ENCODE measurements around the gene IL1R1. TPM values are rescaled to one million over a fixed set of nuclear protein-coding genes. Genes with fewer than 3 reads are reported as not detected.

IL1R1 gene
- total RNA-seq, 1 donor from 2014 or later: 0.52 TPM

DNA sequence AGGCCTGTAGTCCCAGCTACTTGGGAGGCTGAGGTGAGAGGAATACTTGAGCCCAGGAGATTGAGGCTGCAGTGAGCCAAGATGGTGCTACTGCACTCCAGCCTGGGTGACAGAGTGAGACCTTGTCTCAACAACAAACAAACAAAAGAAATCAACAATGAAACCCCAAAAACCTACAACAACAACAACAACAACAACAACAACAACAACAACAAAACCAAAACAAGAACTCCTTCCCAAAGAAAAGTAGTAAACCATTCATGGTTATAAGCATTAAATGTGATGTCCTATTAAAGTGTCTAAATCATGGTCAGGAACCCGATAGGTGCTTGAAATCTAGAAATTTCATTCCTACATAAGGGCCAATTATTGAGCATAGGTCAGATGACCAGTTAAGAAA is 13.5 kb upstream of the IL1R1 start:
- DNase-seq (ENCODE audit: low spot score): no peak
- Mint-ChIP-seq H3K36me3 (ENCODE audit: low read depth) (no peaks in the 10 kb centered on the region), H3K9me3 (peaks cover 22% of the 10 kb centered on the region), H3K4me1 (ENCODE audit: low read depth) (peaks cover 13% of the 10 kb centered on the region), H3K27ac (no peak overlapping the region), H3K27me3 (ENCODE audit: low read depth) (peaks cover 22% of the 10 kb centered on the region), H3K4me3 (ENCODE audit: low read depth) (no peak overlapping the region)
- intact Hi-C loops (cut with micrococcal nuclease): loop anchor here (5.0 kb wide), 1 partner anchor 238 kb away; no protein-coding TSS in a partner anchor

DNA sequence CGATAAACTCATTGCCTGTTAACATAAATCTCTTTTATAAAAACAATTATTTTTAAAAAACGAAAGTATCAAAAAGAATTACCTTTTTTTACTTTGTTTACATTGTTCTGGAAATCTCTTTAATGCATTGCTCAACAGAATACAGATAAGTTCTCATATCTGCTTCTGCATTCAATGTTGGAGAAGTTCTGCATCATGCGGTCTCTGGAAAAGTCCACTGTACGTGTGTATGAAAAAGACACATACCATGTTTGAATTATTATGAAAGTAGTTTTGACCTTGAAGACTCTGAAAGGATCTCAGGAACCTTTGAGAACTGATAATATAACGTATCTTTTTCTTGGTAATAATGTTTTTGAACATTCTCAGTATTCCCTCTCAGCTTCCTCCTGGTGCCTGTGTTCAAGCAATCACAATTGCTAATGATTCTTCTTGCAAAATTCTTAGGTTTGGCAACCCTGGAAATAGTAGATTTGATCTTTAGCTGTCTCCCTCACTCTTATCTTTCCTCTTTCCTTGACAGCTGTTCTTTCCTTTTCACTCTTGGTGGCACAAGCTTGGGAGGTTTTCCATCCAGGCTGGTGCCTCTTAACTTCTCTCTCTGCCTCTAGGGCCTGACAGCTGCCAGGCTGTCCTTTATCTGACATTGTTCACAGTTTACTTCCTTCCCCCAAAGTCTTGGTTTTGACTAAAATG is 12.4 kb upstream of the IL1R1 start:
- Mint-ChIP-seq H3K4me3 (ENCODE audit: low read depth) (no peak overlapping the region), H3K27me3 (ENCODE audit: low read depth) (peaks cover 23% of the 10 kb centered on the region), H3K9me3 (peaks cover 22% of the 10 kb centered on the region), H3K4me1 (ENCODE audit: low read depth) (peaks cover 13% of the 10 kb centered on the region), H3K36me3 (ENCODE audit: low read depth) (no peaks in the 10 kb centered on the region), H3K27ac (no peak overlapping the region)
- DNase-seq (ENCODE audit: low spot score): no peak
- intact Hi-C loops (cut with micrococcal nuclease): loop anchor here (5.0 kb wide), 1 partner anchor 237 kb away; no protein-coding TSS in a partner anchor

DNA sequence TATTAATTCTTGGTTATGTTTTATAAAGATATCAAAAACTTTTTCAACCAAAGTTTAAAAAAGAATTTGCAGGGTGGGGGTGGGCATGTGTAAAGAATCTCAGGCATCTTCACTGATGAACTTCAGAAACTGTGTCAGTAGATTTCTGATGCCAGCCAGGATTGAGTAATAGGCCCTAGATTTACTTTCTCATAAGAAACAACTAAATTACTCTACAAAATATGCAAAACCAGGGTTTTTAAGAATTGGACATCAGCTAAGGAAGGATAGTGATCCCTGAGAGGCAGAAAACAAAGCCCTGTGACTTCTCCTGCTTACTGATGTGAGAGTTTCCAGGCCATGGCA is 11.9 kb upstream of the IL1R1 start:
- Mint-ChIP-seq H3K27ac (no peak overlapping the region), H3K4me1 (ENCODE audit: low read depth) (peaks cover 13% of the 10 kb centered on the region)
- intact Hi-C loops (cut with micrococcal nuclease): no loop called here

DNA sequence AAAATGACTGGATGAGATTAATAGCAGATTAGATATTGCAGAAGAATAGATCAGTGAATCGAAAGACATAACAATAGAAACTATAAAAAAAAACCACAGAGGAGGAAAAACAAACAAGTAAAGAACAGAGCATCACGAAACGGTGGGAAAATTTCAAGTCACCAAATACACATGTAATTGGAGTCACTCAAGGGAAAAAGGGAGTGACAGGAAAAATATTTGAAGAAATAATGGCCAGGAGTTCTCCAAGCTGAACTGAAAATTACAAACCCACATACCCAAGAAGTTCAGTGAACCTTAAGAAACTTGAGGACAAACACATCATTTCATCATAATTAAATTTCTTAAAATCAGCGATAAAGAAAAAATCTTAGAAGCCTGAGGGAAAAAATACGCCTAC is 11.0 kb upstream of the IL1R1 start:
- no peak for DNase-seq (ENCODE audit: low spot score)
- no peak overlapping the region for H3K4me3 Mint-ChIP-seq (ENCODE audit: low read depth)
- H3K9me3 Mint-ChIP-seq: peaks cover 18% of the 10 kb centered on the region
- H3K36me3 Mint-ChIP-seq (ENCODE audit: low read depth): no peaks in the 10 kb centered on the region
- intact Hi-C loops (cut with micrococcal nuclease): no loop called here
- peaks cover 19% of the 10 kb centered on the region for H3K27me3 Mint-ChIP-seq (ENCODE audit: low read depth)
- H3K4me1 Mint-ChIP-seq (ENCODE audit: low read depth): peaks cover 14% of the 10 kb centered on the region
- no peak overlapping the region for H3K27ac Mint-ChIP-seq

More for the DNA sequence above, 11.9 kb upstream of the IL1R1 start:
- no peak for DNase-seq (ENCODE audit: low spot score)
- no peak overlapping the region for H3K4me3 Mint-ChIP-seq (ENCODE audit: low read depth)
- no peaks in the 10 kb centered on the region for H3K36me3 Mint-ChIP-seq (ENCODE audit: low read depth)
- peaks cover 17% of the 10 kb centered on the region for H3K9me3 Mint-ChIP-seq
- H3K27me3 Mint-ChIP-seq (ENCODE audit: low read depth): peaks cover 20% of the 10 kb centered on the region

DNA sequence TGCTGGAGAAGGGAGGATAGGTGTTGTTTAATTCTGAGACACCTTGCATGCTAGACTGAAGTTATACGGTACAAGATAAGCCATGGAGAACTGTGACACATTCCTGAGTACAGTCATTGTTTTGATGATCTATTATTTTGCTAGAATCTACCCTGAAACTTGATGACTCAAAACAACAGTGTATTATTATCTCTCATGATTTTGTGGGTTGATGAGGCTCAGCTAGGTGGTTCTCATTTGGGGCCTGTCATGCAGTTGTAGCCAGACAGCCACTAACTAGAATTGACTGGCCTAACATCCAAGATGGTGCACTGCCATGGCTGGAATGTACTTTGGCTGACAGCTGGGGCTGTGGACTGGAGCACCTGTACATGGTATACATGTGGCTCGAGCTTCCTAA is 5.4 kb upstream of the IL1R1 start:
- Mint-ChIP-seq H3K9me3 (peaks cover 27% of the 10 kb centered on the region), H3K27ac (no peak overlapping the region), H3K27me3 (ENCODE audit: low read depth) (peaks cover 32% of the 10 kb centered on the region), H3K36me3 (ENCODE audit: low read depth) (peaks cover 11% of the 10 kb centered on the region), H3K4me3 (ENCODE audit: low read depth) (no peak overlapping the region), H3K4me1 (ENCODE audit: low read depth) (peaks cover 23% of the 10 kb centered on the region)
- intact Hi-C loops (cut with micrococcal nuclease): loop anchor here (5.0 kb wide), 2 partner anchors 55 to 300 kb away; no protein-coding TSS in a partner anchor
- DNase-seq (ENCODE audit: low spot score): no peak

DNA sequence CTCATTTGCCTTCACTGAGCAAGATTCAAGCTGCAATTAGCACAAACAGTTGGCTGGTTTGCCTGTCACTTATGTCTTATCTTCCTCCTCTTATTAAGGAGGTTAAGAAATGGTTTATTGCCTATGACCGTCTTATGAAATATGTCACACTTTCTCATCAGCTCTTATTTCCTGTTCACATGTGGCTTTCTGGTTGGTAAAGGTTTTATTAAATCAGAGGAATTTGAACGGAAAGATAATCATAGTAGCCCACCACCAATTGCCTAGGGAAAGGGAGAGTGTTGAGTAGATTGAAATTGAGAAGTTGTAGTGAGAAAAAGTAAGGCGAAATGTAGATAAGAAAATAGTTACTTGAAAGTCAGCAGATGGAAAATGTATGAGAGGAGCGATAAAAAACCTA is 4.2 kb upstream of the IL1R1 start:
- H3K27ac Mint-ChIP-seq: peak overlapping the region; percentile 3
- peaks cover 25% of the 10 kb centered on the region for H3K4me1 Mint-ChIP-seq (ENCODE audit: low read depth)

DNA sequence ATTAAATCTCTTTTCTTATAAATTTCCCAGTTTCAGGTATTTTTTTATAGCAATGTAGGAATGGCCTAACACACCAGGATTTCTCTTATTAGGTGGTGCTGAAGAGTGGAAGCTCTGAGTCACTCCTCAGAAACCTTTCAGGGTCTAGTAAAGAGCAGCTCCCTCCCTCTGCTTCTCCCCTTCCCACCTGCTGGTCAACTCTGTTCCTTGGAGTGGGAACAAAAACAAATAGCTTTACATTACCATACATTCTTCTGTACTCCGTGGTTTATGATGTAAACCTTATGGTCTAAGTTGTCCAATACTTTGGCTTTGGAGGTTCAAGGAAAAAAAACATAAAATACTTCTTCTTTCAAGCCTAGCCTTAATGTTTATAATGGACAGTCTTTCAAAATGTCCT is 2.7 kb upstream of the IL1R1 start:
- intact Hi-C loops (cut with micrococcal nuclease): loop anchor here (2.0 to 5.0 kb wide), 3 partner anchors 58 to 297 kb away; no protein-coding TSS in a partner anchor
- DNase-seq (ENCODE audit: low spot score): no peak
- peaks cover 43% of the 10 kb centered on the region for H3K27me3 Mint-ChIP-seq (ENCODE audit: low read depth)
- H3K4me1 Mint-ChIP-seq (ENCODE audit: low read depth): peaks cover 25% of the 10 kb centered on the region
- peaks cover 40% of the 10 kb centered on the region for H3K9me3 Mint-ChIP-seq
- H3K36me3 Mint-ChIP-seq (ENCODE audit: low read depth): peaks cover 17% of the 10 kb centered on the region
- H3K4me3 Mint-ChIP-seq (ENCODE audit: low read depth): no peak overlapping the region
- H3K27ac Mint-ChIP-seq: no peak overlapping the region

More for the DNA sequence above, 4.2 kb upstream of the IL1R1 start:
- DNase-seq (ENCODE audit: low spot score): no peak
- H3K27me3 Mint-ChIP-seq (ENCODE audit: low read depth): peaks cover 39% of the 10 kb centered on the region
- peaks cover 27% of the 10 kb centered on the region for H3K9me3 Mint-ChIP-seq
- no peak overlapping the region for H3K4me3 Mint-ChIP-seq (ENCODE audit: low read depth)
- intact Hi-C loops (cut with micrococcal nuclease): loop anchor here (2.0 to 5.0 kb wide), 3 partner anchors 56 to 299 kb away; no protein-coding TSS in a partner anchor
- peaks cover 17% of the 10 kb centered on the region for H3K36me3 Mint-ChIP-seq (ENCODE audit: low read depth)

DNA sequence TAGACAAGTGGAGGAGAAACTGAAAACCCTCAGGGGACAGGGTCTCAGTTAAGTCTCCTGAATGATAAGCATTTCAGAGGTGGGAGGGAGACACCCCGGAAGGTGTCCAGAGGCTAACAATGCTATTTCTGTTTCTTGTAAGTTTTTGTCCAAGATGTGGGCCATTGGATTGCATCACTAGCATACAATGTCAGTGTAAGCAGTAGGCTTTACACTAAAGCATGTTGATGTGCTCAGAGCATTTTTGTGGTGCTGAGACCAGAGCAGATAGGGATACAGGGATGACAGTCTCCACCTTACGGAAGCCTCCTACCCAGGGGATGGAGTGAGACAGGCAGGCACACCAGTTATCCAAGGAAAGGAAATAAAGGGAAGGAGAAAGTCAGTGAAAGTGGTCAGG is 2.2 kb upstream of the IL1R1 start:
- Mint-ChIP-seq H3K27ac (no peak overlapping the region), H3K9me3 (peaks cover 44% of the 10 kb centered on the region), H3K4me3 (ENCODE audit: low read depth) (no peak overlapping the region), H3K4me1 (ENCODE audit: low read depth) (peaks cover 25% of the 10 kb centered on the region), H3K27me3 (ENCODE audit: low read depth) (peaks cover 43% of the 10 kb centered on the region), H3K36me3 (ENCODE audit: low read depth) (peaks cover 19% of the 10 kb centered on the region)
- intact Hi-C loops (cut with micrococcal nuclease): no loop called here
- no peak for DNase-seq (ENCODE audit: low spot score)

DNA sequence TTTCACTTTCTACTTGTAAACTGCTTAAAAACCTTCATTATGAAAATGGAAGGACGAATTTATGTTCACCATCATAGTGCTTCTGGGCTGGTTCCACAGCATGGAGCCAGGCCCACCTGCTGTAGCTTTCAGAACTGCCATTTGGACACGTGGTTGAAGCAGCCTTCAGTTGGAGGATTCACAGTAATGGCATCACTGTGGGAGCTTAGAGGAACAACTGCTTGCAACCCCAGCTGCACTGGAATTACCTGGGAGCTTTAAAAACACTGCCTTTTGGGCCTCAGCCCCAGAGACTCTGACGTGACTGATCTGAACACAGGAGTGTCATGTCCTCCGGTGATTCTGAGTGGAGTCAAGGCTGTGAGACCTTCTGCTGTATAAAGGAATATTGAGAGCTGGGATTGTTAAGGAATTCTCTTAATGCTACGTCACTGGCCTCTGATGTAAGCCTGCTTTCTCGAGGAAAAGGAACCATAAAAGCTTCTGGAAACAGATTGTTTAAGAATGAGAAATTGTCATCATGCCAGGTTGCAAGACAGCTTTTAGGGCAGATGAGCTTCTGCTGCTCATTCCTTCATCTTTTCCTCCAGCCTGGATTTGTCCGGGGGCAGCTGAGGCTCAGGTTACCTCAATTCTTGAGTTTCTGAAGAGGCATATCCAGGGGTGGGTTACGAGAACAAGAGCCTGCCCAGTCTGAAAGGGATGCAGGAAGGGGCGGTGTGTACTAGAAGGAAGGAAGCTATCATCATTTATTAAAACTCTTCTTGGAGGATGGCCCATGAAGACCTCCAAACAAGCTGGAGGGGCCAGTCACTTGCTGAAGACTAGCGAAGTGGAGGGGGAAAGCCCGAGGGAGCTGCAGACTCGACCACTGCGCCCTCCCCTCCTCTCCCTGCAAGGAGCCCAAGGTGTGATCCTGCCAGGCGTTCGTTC is 1.3 kb upstream of the IL1R1 start:
- Mint-ChIP-seq H3K4me3 (ENCODE audit: low read depth) (no peak overlapping the region), H3K9me3 (peaks cover 53% of the 10 kb centered on the region), H3K27ac (no peak overlapping the region), H3K27me3 (ENCODE audit: low read depth) (peaks cover 40% of the 10 kb centered on the region), H3K4me1 (ENCODE audit: low read depth) (peaks cover 25% of the 10 kb centered on the region), H3K36me3 (ENCODE audit: low read depth) (peaks cover 23% of the 10 kb centered on the region)
- DNase-seq (ENCODE audit: low spot score): no peak
- intact Hi-C loops (cut with micrococcal nuclease): no loop called here

DNA sequence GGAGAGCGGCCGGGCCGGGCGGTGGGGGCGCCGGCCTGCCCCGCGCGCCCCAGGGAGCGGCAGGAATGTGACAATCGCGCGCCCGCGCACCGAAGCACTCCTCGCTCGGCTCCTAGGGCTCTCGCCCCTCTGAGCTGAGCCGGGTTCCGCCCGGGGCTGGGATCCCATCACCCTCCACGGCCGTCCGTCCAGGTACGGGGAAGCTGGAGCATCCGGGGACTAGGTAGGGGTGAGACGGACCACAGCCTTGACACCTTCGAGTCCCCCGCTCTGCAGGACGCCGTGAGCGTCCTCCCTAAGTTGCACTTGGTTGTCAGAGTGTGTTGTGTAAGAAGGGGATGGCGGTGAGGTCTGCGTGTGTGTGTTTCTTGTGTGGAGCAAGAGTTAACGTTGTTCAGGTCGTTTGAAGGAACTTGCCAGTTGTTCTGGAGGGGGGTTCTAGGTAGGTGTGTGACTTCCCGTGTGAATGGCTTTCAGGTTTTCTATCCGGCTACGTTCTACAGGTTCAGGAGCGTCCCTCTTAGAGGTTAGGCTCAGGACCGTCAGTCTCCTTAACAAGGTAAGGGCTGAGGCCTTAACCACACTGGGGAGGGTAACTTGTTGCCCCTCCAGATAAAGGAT is 393 bp downstream of the IL1R1 start:
- Mint-ChIP-seq H3K4me1 (ENCODE audit: low read depth) (peaks cover 14% of the 10 kb centered on the region), H3K9me3 (peaks cover 60% of the 10 kb centered on the region), H3K27ac (no peak overlapping the region), H3K36me3 (ENCODE audit: low read depth) (peaks cover 29% of the 10 kb centered on the region), H3K27me3 (ENCODE audit: low read depth) (peaks cover 40% of the 10 kb centered on the region), H3K4me3 (ENCODE audit: low read depth) (peak overlapping the region; percentile 13)
- no peak for DNase-seq (ENCODE audit: low spot score)
- intact Hi-C loops (cut with micrococcal nuclease): no loop called here

DNA sequence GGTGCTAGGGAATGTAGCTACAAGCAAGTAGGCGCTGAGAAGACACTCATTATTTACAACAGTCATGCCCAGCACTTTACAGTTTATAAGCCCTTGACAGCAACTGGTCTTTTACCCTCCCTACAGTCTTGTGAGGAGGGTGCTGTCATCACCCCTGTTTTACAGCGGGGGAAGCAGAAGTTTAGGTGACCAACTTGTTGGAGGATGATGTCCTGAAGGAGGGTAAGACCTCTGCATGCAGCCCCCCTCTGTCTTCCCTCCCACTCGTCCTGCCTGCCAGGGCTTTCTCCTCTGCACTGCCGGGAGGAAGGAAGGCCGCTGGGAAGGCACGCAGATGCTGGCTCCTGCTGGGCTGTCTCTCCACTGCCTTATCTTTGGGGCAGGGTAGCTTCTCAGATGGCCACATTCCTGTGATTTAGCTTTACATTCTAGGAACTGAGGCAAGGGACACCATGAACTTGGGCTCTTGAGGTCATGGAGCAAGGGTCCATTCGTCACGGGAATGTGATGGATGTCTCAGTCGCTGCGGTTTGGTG is 972 bp downstream of the IL1R1 start:
- no peak for DNase-seq (ENCODE audit: low spot score)
- peaks cover 38% of the 10 kb centered on the region for H3K27me3 Mint-ChIP-seq (ENCODE audit: low read depth)
- no peak overlapping the region for H3K27ac Mint-ChIP-seq
- H3K36me3 Mint-ChIP-seq (ENCODE audit: low read depth): peaks cover 26% of the 10 kb centered on the region
- H3K9me3 Mint-ChIP-seq: peaks cover 60% of the 10 kb centered on the region
- intact Hi-C loops (cut with micrococcal nuclease): no loop called here
- H3K4me1 Mint-ChIP-seq (ENCODE audit: low read depth): peaks cover 10% of the 10 kb centered on the region
- no peak overlapping the region for H3K4me3 Mint-ChIP-seq (ENCODE audit: low read depth)

DNA sequence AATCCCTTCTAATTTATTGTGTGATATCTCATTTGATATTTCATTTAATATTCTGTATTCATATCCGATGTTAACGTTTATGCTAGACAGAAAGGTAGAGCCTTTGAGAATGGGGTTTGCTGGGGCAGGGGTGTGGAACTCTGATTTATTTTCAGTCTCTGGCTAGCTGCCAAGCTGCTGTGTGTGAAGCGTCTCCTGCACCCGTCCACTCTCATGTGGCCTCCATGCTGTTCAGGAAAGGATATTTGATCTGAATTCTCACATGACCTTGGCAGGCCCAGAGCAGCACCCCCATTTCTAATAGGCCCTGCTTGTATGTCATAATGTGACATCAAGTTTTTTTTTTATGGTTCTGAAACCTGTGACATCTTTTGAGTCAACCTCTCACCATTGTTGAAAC is 1.6 kb downstream of the IL1R1 start:
- intact Hi-C loops (cut with micrococcal nuclease): no loop called here
- Mint-ChIP-seq H3K4me3 (ENCODE audit: low read depth) (no peak overlapping the region), H3K27me3 (ENCODE audit: low read depth) (peaks cover 36% of the 10 kb centered on the region), H3K9me3 (peaks cover 64% of the 10 kb centered on the region), H3K36me3 (ENCODE audit: low read depth) (peaks cover 29% of the 10 kb centered on the region), H3K4me1 (ENCODE audit: low read depth) (peaks cover 7% of the 10 kb centered on the region), H3K27ac (no peak overlapping the region)
- DNase-seq (ENCODE audit: low spot score): no peak
